GM19043 (cell line): ENCODE measurements around the gene IAH1.

ENCODE experiments used
- ATAC-seq: cut with Tn5 transposase; IDR thresholded peaks from one replicate; pipeline ENCODE4 v1.9.1; 2021; ENCODE audit warnings: low read depth; ENCODE audit not compliant: unreplicated experiment

The IAH1 gene

GRCh38 chr2:9474361-9475057, at the start of gene IAH1:
IAH1 (plus strand) TSS chr2:9474551; CDS start chr2:9474567, 16 bp downstream.
- ATAC-seq, result peak; percentile 68

- ATAC-seq, result no peak
These were observed 45.3 kb upstream of the IAH1 start for GRCh38 chr2:9428965-9429577.

- no peak for ATAC-seq
These were observed 43.7 kb upstream of the IAH1 start for GRCh38 chr2:9430316-9431293.

- no peak for ATAC-seq
These were observed 39.9 kb upstream of the IAH1 start for GRCh38 chr2:9434489-9434888.

- no peak for ATAC-seq
These were observed 34.8 kb upstream of the IAH1 start for GRCh38 chr2:9439536-9439935.

- ATAC-seq, result no peak
These were observed 34.2 kb upstream of the IAH1 start for GRCh38 chr2:9440058-9440727.

- no peak for ATAC-seq
These were observed 32.8 kb upstream of the IAH1 start for GRCh38 chr2:9441556-9441955.

GRCh38 chr2:9443526-9443925, 30.8 kb upstream of the IAH1 start:
- no peak for ATAC-seq

GRCh38 chr2:9445089-9445488, 29.3 kb upstream of the IAH1 start:
- ATAC-seq, result no peak

- ATAC-seq, result no peak
These were observed 23.1 kb upstream of the IAH1 start for GRCh38 chr2:9451231-9451630.

GRCh38 chr2:9460441-9461017, 13.8 kb upstream of the IAH1 start:
- ATAC-seq, result no peak

GRCh38 chr2:9461079-9461478, 13.3 kb upstream of the IAH1 start:
- ATAC-seq, result no peak

GRCh38 chr2:9462313-9462712, 12.0 kb upstream of the IAH1 start:
- no peak for ATAC-seq

GRCh38 chr2:9462886-9463697, 11.3 kb upstream of the IAH1 start:
- no peak for ATAC-seq

GRCh38 chr2:9463698-9464034, 10.7 kb upstream of the IAH1 start:
- ATAC-seq, result no peak

- ATAC-seq, result no peak
These were observed 9.2 kb upstream of the IAH1 start for GRCh38 chr2:9465170-9465569.

- ATAC-seq, result no peak
These were observed 8.1 kb upstream of the IAH1 start for GRCh38 chr2:9466147-9466683.

- no peak for ATAC-seq
These were observed 6.7 kb upstream of the IAH1 start for GRCh38 chr2:9467687-9468086.

- no peak for ATAC-seq
These were observed 3.1 kb upstream of the IAH1 start for GRCh38 chr2:9471206-9471605.
